Measurements from ENCODE around the gene TIMM10. TPM values are rescaled to one million over a fixed set of nuclear protein-coding genes. Genes with fewer than 3 reads are reported as not detected.

The TIMM10 gene
- total RNA-seq, 1 experiment from 2014 or later = 80.3 TPM

DNA sequence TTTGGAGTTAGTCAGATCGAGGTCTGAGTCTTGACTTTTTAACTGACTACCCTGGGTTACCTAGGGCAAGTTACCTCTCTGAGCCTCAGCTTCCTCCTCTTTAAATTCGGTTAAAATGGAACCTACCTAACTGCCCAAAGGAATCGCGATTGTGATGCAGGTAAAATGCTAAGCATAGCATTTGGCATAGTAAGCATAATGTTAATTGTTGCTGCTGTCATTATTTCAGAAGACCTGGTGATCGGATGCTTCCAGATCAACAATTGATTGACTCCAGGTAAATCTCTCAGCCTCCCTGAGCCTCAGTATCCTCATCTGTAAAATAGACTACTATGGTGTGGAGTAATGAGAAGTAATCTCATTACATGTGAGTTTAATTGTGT is 14.5 kb downstream of the TIMM10 start:
- Mint-ChIP-seq H3K27me3 (ENCODE audit: insufficient read depth, unreplicated experiment) (no peaks in the 10 kb centered on the region), H3K36me3 (ENCODE audit: insufficient read depth, unreplicated experiment) (no peaks in the 10 kb centered on the region), H3K9me3 (ENCODE audit: unreplicated experiment) (no peaks in the 10 kb centered on the region), H3K4me3 (ENCODE audit: unreplicated experiment) (peak overlapping the region; percentile 83), H3K4me1 (ENCODE audit: insufficient read depth, unreplicated experiment) (no peaks in the 10 kb centered on the region), H3K27ac (ENCODE audit: low read depth, unreplicated experiment) (peak overlapping the region; percentile 21)
- TF ChIP-seq, protein P1, sequence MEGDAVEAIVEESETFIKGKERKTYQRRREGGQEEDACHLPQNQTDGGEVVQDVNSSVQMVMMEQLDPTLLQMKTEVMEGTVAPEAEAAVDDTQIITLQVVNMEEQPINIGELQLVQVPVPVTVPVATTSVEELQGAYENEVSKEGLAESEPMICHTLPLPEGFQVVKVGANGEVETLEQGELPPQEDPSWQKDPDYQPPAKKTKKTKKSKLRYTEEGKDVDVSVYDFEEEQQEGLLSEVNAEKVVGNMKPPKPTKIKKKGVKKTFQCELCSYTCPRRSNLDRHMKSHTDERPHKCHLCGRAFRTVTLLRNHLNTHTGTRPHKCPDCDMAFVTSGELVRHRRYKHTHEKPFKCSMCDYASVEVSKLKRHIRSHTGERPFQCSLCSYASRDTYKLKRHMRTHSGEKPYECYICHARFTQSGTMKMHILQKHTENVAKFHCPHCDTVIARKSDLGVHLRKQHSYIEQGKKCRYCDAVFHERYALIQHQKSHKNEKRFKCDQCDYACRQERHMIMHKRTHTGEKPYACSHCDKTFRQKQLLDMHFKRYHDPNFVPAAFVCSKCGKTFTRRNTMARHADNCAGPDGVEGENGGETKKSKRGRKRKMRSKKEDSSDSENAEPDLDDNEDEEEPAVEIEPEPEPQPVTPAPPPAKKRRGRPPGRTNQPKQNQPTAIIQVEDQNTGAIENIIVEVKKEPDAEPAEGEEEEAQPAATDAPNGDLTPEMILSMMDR (IDR thresholded peaks at IDR 0.05; ENCODE audit: unreplicated experiment) = no peak
- intact Hi-C loops (cut with micrococcal nuclease) = no loop called here
- CTCF ChIA-PET = interaction anchor here (0.6 to 7.1 kb wide), 10 partner anchors 11 to 171 kb away, joined by 3 to 70 read pairs (median 7); no protein-coding TSS in a partner anchor
- BruUV-seq (replicated peaks) = no TSS peak
- DNase-seq (ENCODE audit: unreplicated experiment) = no peak
- POLR2A ChIA-PET = interaction anchor here (0.7 to 1.7 kb wide), 8 partner anchors 9 to 90 kb away, joined by 3 to 6 read pairs (median 4); partner anchors contain the start of genes RTN4RL2 and TIMM10

DNA sequence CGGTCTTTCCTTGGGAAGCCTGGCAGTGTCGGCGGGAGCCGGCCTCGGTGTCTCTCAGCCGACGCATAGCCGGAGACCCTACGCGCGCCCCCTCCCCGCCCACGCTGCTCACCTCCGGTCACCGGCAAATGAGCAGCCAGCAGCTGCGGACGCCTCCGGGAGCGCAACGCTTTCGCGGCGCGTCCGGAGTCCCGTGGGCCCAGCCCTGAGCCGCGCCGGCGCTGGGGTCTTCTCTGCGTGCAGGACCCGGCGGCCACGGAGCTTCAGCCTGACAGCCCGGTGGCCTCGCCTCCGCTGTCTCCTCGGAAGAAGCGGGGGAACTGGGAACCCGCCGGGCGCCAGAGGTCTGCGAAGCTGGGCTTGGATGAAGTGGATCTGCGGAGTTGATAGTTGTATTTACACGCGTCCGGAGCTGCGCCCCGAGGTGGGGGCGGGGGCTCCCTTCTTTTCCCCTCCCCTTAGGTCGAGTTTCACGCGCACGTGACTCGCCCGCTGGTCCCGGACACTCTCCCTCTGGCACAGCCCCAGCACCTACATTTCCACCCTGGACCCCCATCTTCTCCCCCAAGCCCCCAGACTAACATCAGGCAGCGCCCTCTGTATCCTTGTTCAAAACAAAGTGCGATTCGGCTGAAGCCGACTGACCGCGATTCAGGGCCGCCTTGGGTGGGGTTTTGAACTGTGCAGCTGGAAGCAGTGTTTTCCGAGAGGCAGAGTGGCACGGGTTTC is 15.1 kb downstream of the TIMM10 start, which contains the start of gene SLC43A1:
Gene SLC43A1, minus strand, starts transcription at position 371 of the 729 bp plus-strand sequence. CDS start 1,591 bp downstream, outside the sequence.
- H3K36me3 Mint-ChIP-seq (ENCODE audit: insufficient read depth, unreplicated experiment) = no peaks in the 10 kb centered on the region
- no peaks in the 10 kb centered on the region for H3K4me1 Mint-ChIP-seq (ENCODE audit: insufficient read depth, unreplicated experiment)
- POLR2A ChIA-PET = interaction anchor here (0.7 to 1.7 kb wide), 10 partner anchors 9 to 204 kb away, joined by 3 to 6 read pairs (median 4); partner anchors contain the start of genes RTN4RL2 and TIMM10
- CTCF ChIA-PET = interaction anchor here (0.6 to 7.1 kb wide), 11 partner anchors 12 to 170 kb away, joined by 3 to 70 read pairs (median 4); no protein-coding TSS in a partner anchor
- no TSS peak for BruUV-seq (replicated peaks)
- H3K27me3 Mint-ChIP-seq (ENCODE audit: insufficient read depth, unreplicated experiment) = no peaks in the 10 kb centered on the region
- DNase-seq (ENCODE audit: unreplicated experiment) = peak; percentile 42
- peak within 1 kb of the TSS; percentile 21 for H3K27ac Mint-ChIP-seq (ENCODE audit: low read depth, unreplicated experiment)
- intact Hi-C loops (cut with micrococcal nuclease) = no loop called here
- no peaks in the 10 kb centered on the region for H3K9me3 Mint-ChIP-seq (ENCODE audit: unreplicated experiment)
- peak within 1 kb of the TSS; percentile 83 for H3K4me3 Mint-ChIP-seq (ENCODE audit: unreplicated experiment)
- TF ChIP-seq, protein P1 (IDR thresholded peaks at IDR 0.05; ENCODE audit: unreplicated experiment) = no peak

DNA sequence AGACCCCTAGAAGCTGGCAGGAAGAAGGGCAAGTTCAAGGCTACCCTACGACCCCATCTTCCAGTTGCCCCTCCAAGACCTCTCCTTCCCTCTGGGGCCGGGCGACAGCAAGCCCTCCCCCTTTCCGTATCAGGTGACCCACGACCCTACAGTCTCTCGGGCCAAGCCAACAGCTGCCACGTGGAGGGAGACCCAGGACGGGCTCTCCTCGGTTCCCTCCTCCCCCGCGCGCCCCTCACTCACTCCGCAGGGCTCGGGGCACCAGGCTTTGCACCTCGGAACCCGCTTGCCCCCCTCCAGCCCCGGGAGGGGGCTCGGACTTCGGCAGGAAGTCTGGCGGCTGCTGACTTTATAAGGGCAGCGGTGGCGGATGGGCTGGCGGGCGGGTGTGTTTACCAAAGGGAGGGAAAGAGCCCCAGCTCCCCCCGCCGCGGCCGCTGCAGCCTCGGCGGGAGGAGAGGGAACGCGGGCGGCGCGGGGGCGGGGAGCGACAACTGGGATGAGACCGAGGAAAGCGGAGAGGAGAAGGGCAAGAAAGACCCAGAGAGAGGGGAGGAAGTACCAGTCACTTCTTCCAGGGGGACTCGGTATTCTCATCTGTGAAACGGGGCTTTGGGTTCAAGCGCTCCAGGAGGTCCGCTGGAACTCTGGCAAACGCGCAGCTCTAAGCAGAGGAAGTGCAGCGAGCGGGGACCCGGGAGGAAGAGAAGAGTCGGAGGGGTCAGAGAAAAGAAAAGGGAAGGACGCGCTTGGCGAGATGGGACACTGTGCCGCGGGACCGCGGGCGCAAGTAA is 15.8 kb downstream of the TIMM10 start:
- Mint-ChIP-seq H3K9me3 (ENCODE audit: unreplicated experiment) (no peaks in the 10 kb centered on the region), H3K27ac (ENCODE audit: low read depth, unreplicated experiment) (no peak overlapping the region), H3K27me3 (ENCODE audit: insufficient read depth, unreplicated experiment) (no peaks in the 10 kb centered on the region), H3K4me1 (ENCODE audit: insufficient read depth, unreplicated experiment) (no peaks in the 10 kb centered on the region), H3K4me3 (ENCODE audit: unreplicated experiment) (peak overlapping the region; percentile 83), H3K36me3 (ENCODE audit: insufficient read depth, unreplicated experiment) (no peaks in the 10 kb centered on the region)
- ChIA-PET CTCF (interaction anchor here (0.6 to 7.1 kb wide), 8 partner anchors 11 to 229 kb away, joined by 3 to 70 read pairs (median 4); no protein-coding TSS in a partner anchor), POLR2A (interaction anchor here (1.0 to 1.7 kb wide), 10 partner anchors 10 to 203 kb away, joined by 3 to 6 read pairs (median 4); partner anchors contain the start of gene RTN4RL2)
- intact Hi-C loops (cut with micrococcal nuclease) = no loop called here
- DNase-seq (ENCODE audit: unreplicated experiment) = no peak
- BruUV-seq (replicated peaks) = no TSS peak
- TF ChIP-seq, protein P1 (IDR thresholded peaks at IDR 0.05; ENCODE audit: unreplicated experiment) = no peak

Data from MCF 10A (cell line).